ENCODE results near the gene MICU1.

Gene MICU1

DNA sequence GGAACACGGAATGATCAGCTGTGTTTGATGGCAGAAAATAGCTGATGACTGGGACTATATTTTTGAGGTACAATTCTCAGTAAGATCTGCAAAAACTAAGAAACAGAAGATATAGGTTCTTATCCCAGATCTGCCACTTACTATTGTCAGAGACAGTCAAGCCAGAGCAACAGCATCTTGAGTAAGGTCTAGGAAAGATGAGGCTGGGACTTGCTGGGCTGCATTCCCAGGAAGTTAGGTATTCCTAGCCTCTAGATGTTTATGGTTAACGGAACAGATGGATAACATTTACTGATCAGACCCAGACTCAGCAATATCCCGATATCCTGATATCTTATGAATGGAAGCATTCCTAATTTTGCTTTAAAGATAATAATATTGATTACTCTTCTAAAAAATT, 202.5 kb downstream of the MICU1 start:
- peaks cover 0 to 14% (median 8%) of the 10 kb centered on the region in 11 experiments; a peak in 13 of 22 replicates for H3K9me3 ChIP-seq (replicated peaks in 1 of 11)
- no peak overlapping the region for H3K27ac ChIP-seq
- H3K4me3 ChIP-seq = no peak overlapping the region
- no peaks in the 10 kb centered on the region for H3K4me1 ChIP-seq
- H4K20me1 ChIP-seq = no peaks in the 10 kb centered on the region
- no peak for TF ChIP-seq Cebpa-rat (IDR thresholded peaks at IDR 0.05)
- no peak overlapping the region for H3K4me2 ChIP-seq
- no peak overlapping the region for H3K9ac ChIP-seq
- H3K36me3 ChIP-seq = peaks cover 21 to 51% (median 34%) of the 10 kb centered on the region in 11 experiments
- no peaks in the 10 kb centered on the region for H3K27me3 ChIP-seq

GRCh38 chr10:72421885-72422540, 203.9 kb downstream of the MICU1 start:
- no peak for TF ChIP-seq Cebpa-rat (IDR thresholded peaks at IDR 0.05)
- Histone ChIP-seq H3K4me2 (no peak overlapping the region), H3K4me1 (no peaks in the 10 kb centered on the region), H3K27me3 (no peaks in the 10 kb centered on the region), H3K9me3 (replicated peaks in 1 of 11) (peaks cover 0 to 21% (median 8%) of the 10 kb centered on the region in 11 experiments; a peak in 13 of 22 replicates), H3K9ac (no peak overlapping the region), H3K27ac (no peak overlapping the region), H4K20me1 (no peaks in the 10 kb centered on the region), H3K36me3 (peaks cover 21 to 63% (median 34%) of the 10 kb centered on the region in 11 experiments), H3K4me3 (no peak overlapping the region)

DNA sequence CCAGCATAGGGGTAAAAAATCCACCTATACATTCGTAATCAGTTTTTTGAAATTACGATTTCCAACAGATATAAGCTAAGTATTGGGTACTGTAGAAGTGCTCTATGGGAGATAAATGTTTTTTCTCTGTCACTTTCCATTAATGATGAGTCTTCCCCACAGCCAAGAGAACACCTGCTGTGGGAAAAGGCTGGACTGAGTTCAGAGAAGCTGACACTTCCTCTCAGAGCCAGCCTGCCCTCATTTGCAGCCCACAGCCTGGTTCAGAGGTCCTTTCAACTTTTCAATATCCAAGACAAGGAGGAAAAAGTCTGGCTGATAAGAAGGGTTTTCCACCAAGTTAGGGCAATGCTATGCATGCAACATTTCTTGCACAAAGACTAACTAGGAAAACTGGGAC, 206.6 kb downstream of the MICU1 start:
- Histone ChIP-seq H3K4me3 (no peak overlapping the region), H3K27ac (no peak overlapping the region), H4K20me1 (no peaks in the 10 kb centered on the region), H3K4me2 (no peak overlapping the region), H3K9me3 (replicated peaks in 1 of 11) (peaks cover 0 to 27% (median 8%) of the 10 kb centered on the region in 11 experiments; a peak in 15 of 22 replicates), H3K4me1 (no peaks in the 10 kb centered on the region), H3K9ac (no peak overlapping the region), H3K36me3 (peaks cover 27 to 87% (median 34%) of the 10 kb centered on the region in 11 experiments), H3K27me3 (no peaks in the 10 kb centered on the region)
- no peak for TF ChIP-seq Cebpa-rat (IDR thresholded peaks at IDR 0.05)

- no peaks in the 10 kb centered on the region for H3K4me1 ChIP-seq
- H3K9me3 ChIP-seq (replicated peaks in 1 of 11) = peaks cover 4 to 31% (median 12%) of the 10 kb centered on the region in 11 experiments; a peak in 20 of 22 replicates
- H3K36me3 ChIP-seq = peaks cover 29 to 93% (median 39%) of the 10 kb centered on the region in 11 experiments
- H4K20me1 ChIP-seq = no peaks in the 10 kb centered on the region
- H3K9ac ChIP-seq = no peak overlapping the region
- no peak overlapping the region for H3K27ac ChIP-seq
- no peak for TF ChIP-seq Cebpa-rat (IDR thresholded peaks at IDR 0.05)
- H3K27me3 ChIP-seq = no peaks in the 10 kb centered on the region
- no peak overlapping the region for H3K4me2 ChIP-seq
- no peak overlapping the region for H3K4me3 ChIP-seq
These were observed 207.2 kb downstream of the MICU1 start for GRCh38 chr10:72418679-72419078.

GRCh38 chr10:72417971-72418370, 207.9 kb downstream of the MICU1 start:
- H3K4me2 ChIP-seq = no peak overlapping the region
- H3K27me3 ChIP-seq = no peaks in the 10 kb centered on the region
- no peaks in the 10 kb centered on the region for H3K4me1 ChIP-seq
- no peak overlapping the region for H3K27ac ChIP-seq
- no peak for TF ChIP-seq Cebpa-rat (IDR thresholded peaks at IDR 0.05)
- H3K9ac ChIP-seq = no peak overlapping the region
- no peaks in the 10 kb centered on the region for H4K20me1 ChIP-seq
- peaks cover 9 to 37% (median 18%) of the 10 kb centered on the region in 11 experiments; a peak in 20 of 22 replicates for H3K9me3 ChIP-seq (replicated peaks in 1 of 11)
- H3K36me3 ChIP-seq = peaks cover 28 to 93% (median 40%) of the 10 kb centered on the region in 11 experiments
- H3K4me3 ChIP-seq = no peak overlapping the region

GRCh38 chr10:72416661-72417060, 209.2 kb downstream of the MICU1 start:
- Histone ChIP-seq H3K9me3 (replicated peaks in 1 of 11) (peaks cover 9 to 28% (median 12%) of the 10 kb centered on the region in 11 experiments; a peak in 20 of 22 replicates), H3K4me3 (no peak overlapping the region), H3K4me2 (no peak overlapping the region), H3K36me3 (peaks cover 15 to 93% (median 30%) of the 10 kb centered on the region in 11 experiments), H4K20me1 (no peaks in the 10 kb centered on the region), H3K27me3 (no peaks in the 10 kb centered on the region), H3K27ac (no peak overlapping the region), H3K9ac (no peak overlapping the region), H3K4me1 (no peaks in the 10 kb centered on the region)
- TF ChIP-seq Cebpa-rat (IDR thresholded peaks at IDR 0.05) = no peak

GRCh38 chr10:72414642-72415041, 211.2 kb downstream of the MICU1 start:
- H3K36me3 ChIP-seq = peaks cover 4 to 92% (median 13%) of the 10 kb centered on the region in 11 experiments; a peak in 17 of 22 replicates
- no peaks in the 10 kb centered on the region for H3K27me3 ChIP-seq
- H3K27ac ChIP-seq = no peak overlapping the region
- no peak for TF ChIP-seq Cebpa-rat (IDR thresholded peaks at IDR 0.05)
- peaks cover 8 to 28% (median 12%) of the 10 kb centered on the region in 11 experiments; a peak in 20 of 22 replicates for H3K9me3 ChIP-seq (replicated peaks in 1 of 11)
- H3K4me2 ChIP-seq = no peak overlapping the region
- H3K9ac ChIP-seq = no peak overlapping the region
- H4K20me1 ChIP-seq = no peaks in the 10 kb centered on the region
- no peaks in the 10 kb centered on the region for H3K4me1 ChIP-seq
- H3K4me3 ChIP-seq = no peak overlapping the region

- Histone ChIP-seq H3K4me1 (no peaks in the 10 kb centered on the region), H3K27me3 (no peaks in the 10 kb centered on the region), H3K9me3 (replicated peaks in 1 of 11) (peaks cover 8 to 14% (median 11%) of the 10 kb centered on the region in 11 experiments; a peak in 20 of 22 replicates), H4K20me1 (no peaks in the 10 kb centered on the region), H3K27ac (no peak overlapping the region), H3K9ac (no peak overlapping the region), H3K36me3 (peaks cover 4 to 72% (median 12%) of the 10 kb centered on the region in 11 experiments; a peak in 17 of 22 replicates), H3K4me2 (no peak overlapping the region), H3K4me3 (no peak overlapping the region)
- no peak for TF ChIP-seq Cebpa-rat (IDR thresholded peaks at IDR 0.05)
These were observed 216.7 kb downstream of the MICU1 start for GRCh38 chr10:72409167-72409566.

DNA sequence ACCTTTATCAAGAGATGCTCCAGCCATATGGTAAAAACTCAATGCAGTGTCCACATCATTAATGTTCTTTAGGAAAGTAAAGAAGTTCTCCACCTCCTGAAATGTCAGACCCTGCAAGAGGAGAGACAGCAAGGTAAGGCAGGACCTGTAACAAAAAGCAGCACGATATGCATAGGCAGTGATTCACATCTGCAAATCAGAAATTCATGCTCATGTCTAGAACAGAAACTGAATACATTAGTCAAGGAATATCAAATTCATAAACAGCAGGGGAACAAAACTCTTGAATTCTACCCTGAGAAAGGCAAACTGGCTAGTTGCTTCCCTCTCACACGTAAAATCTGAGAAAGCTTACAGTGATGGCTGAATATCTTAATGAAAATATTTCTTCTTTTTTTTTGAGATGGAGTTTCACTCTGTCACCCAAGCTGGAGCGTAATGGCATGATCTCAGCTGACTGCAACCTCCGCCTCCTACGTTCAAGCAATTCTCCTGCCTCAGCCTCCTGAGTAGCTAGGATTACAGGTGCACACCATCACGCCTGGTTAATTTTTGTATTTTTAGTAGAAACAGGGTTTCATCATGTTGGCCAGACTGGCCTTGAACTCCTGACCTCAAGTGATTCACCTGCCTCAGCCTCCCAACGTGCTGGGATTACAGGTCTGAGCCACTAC, 217.8 kb downstream of the MICU1 start:
- Histone ChIP-seq H3K4me2 (no peak overlapping the region), H3K4me3 (no peak overlapping the region)
- TF ChIP-seq Cebpa-rat (IDR thresholded peaks at IDR 0.05) = no peak

More for the DNA sequence above, 217.8 kb downstream of the MICU1 start:
- Histone ChIP-seq H3K27me3 (no peaks in the 10 kb centered on the region), H3K27ac (no peak overlapping the region), H3K36me3 (peaks cover 1 to 72% (median 5%) of the 10 kb centered on the region in 11 experiments; a peak in 14 of 22 replicates), H4K20me1 (no peaks in the 10 kb centered on the region), H3K4me1 (no peaks in the 10 kb centered on the region), H3K9ac (no peak overlapping the region), H3K9me3 (replicated peaks in 1 of 11) (peaks cover 0 to 6% (median under 1%) of the 10 kb centered on the region in 11 experiments; a peak in 8 of 22 replicates)
